GM18520 (cell line): Measurements from ENCODE around the gene RPP25L.

Source experiments
- ATAC-seq: cut with Tn5 transposase; IDR thresholded peaks from one replicate; pipeline ENCODE4 v1.9.1; 2021; ENCODE audit not compliant: unreplicated experiment

The RPP25L gene

DNA sequence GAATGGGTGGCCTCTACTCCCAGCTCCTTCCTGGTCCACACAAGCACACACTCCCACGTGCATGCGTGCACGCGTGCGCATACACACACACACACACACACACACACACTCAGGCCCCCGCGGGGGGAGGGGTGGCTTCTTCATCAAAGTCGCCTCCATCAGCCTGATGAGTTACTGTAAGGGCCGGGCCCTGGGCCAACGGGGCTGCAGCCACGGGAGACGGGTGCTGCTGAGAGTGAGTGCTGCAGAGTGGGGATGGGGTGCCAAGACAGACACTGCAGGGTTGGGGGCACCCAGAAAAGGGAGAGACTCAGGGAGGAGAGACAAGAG lies 40.5 kb downstream of the RPP25L start:
- ATAC-seq, result no peak

DNA sequence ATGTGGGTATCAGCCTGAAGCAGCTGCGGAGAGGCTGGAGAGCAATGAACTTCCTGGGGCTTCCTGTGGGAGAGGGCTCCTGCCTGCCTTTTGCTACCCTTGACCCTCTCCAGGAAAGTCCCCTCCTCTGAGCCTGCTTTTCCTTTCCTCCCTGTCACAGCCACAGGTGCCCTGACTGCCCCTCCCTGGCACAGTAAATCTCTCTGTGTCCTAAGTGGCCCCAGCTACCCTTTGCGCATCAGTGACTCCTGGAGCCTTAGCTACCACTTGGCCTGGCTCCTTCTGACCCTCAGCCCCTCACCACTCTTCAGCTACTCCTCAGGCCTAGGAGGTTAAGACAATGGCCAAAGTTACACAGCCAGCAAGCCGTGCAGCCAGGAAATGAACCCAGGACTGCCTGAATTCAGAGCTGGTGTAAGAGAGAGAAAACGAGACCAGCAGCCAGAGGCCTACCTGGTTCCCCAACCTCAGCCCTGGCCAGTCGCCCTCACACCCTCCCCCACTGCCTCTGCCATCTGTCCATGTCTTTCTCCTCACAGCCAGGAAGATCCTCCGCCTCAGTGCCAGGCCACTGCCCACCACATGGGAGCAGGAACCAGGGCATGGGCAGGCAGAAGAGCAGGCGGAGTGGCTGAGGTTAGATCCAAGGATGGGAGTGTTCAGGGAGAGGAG lies 41.0 kb downstream of the RPP25L start:
- no peak for ATAC-seq

GRCh38 chr9:34570376-34570775 lies 41.5 kb downstream of the RPP25L start:
- ATAC-seq, result no peak

- no peak for ATAC-seq
Observed at GRCh38 chr9:34568774-34569173, 43.1 kb downstream of the RPP25L start.

GRCh38 chr9:34568133-34568532 lies 43.8 kb downstream of the RPP25L start:
- ATAC-seq, result no peak

- ATAC-seq, result no peak
Observed at GRCh38 chr9:34566972-34567371, 44.9 kb downstream of the RPP25L start.

- ATAC-seq, result no peak
Observed at GRCh38 chr9:34566322-34566721, 45.6 kb downstream of the RPP25L start.

DNA sequence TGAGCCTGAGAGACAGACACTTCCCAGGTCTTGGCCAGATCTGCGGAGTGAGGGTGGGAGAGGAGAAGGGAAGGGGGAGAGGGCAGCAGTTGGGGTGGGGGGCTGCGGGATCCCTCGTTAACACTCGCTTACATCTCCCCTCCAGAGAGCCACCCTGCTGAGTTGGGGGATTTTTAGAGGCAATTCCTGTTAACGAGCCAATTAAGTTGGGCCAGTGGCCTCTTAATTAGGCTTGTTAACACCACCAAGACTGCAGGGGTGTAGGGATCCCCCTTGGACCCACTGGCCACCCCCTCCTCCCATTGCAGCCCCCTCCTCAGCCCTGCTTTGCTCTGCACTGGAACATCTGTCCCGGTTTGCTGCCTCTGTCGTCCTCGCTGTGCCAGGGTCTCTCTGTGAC lies 46.0 kb downstream of the RPP25L start:
- no peak for ATAC-seq

DNA sequence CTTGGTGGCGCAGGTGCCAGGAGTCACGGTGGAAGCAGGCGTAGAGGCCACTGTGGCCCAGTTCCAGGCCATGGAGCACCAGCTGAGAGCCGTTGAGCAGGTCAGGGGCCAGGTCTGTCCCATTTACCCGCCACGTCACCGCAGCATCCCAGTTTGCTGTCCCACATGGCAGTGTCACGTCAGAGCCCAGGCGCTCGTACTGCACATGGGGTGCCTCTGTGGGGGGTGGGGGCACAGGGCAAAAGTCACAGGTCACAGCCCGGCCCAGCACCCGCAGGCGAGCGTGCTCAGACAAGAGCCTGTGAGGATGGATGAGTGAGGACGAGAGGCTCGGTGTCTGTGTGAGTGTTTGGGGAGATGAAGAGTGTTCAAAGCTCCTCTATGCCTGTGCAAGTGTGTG lies 47.3 kb downstream of the RPP25L start:
- ATAC-seq, result no peak

DNA sequence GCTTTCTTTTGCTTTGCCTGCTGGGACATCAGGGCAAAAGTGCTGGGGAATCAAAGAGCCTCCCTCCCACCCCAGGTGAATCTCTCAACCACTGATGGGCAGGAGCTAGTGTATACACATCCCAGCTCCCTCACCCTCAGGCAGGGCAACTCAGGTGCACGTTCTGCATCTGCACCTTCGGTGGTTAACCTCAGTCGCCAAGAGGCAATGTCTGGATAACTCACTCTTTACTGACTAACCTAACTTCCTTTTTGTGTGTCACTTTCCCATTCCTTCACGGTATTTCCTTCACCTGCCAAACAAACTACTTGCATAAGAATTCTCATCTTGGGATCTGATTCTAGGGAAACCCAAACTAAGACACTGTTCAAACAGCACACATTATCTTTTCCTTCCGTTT lies 48.6 kb downstream of the RPP25L start:
- ATAC-seq, result no peak

DNA sequence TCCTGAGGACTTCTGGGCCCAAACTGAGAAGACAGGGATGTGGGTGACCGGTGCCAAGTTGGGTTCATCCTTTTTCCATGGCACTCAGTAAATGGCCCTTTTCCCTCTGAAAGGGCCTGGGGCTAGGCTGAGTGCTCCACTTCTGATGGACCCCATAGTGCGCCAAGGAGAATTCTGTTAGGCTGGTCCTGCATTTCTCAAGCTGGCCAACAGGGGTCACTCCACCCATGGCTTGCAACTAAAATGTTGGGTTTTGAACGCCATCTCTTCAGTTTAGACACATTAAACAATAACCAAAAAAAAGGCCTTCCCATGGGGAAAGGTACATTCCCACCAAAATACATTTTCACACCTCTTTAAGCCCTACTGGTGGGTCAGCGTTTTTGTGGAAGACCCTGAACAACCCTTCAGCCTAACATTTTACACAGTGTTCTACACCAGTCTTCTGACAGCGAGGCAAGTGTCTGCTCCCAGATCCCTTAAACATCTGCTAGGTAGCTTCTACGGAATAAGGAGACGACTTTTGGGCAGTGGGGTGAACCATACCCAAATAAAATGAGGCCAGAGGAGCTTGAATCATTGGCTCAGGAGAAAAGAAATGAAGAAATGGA lies 49.7 kb downstream of the RPP25L start:
- no peak for ATAC-seq

DNA sequence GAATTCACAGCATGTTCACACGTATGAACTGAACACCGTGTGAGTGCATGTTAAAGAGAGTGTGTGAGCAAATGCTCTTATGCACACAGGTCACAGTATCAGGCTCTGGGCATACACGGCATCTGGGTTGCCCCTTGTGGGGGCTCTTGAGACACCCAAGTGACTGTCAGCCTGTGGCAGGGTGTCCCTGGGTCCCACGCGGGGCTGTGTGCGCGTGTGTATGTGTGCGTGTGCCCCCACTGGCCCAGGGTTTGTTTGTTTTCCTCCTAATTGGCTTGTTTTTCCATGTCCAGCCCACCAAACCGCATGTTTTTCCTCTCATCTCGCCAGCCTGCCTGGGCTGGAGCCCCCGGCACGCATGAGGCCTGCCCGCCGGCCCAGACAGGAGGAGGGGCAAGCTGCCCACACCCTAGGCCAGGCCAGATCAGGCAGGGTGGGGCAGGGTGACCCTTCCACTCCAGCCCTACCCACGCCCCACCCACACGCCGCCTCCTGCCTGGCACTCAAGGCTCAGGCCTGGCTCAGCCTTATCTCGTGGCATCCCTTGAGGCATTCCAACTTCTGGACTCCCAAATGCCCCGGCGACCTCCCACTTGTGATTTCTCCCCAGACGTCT lies 51.2 kb downstream of the RPP25L start:
- no peak for ATAC-seq
